B cell (primary cell): ENCODE data around the gene ACP7. TPM values are rescaled to one million over a fixed set of nuclear protein-coding genes. Genes with fewer than 3 reads are reported as not detected.

Source experiments
- ATAC-seq: fragments of 200-7000 bp; cut with Tn5 transposase; one replicate; pipeline ENCODE4 v1.10.0; 2021; ENCODE audit warnings: low read depth, mild to moderate bottlenecking, moderate number of reproducible peaks, moderate library complexity
- CTCF ChIA-PET: fragments of 350-600 bp; sonication (Branson Sonifier 250); formaldehyde crosslinking; loops from one replicate; lab custom pipeline; 2021; ENCODE audit warnings: antibody characterized with exemption, inconsistent platforms; lab: Charles Lee
- POLR2A ChIA-PET: fragments of 350-600 bp; sonication (Branson Sonifier 250); formaldehyde crosslinking; loops from one replicate; lab custom pipeline; 2021; ENCODE audit warnings: antibody characterized with exemption; lab: Charles Lee
- DNase-seq: peaks from one replicate; pipeline ENCODE4 v3.0.0; 2013
- H2AFZ ChIP-seq: 2 replicates; pipeline ENCODE4 v1.6.1; 2012; ENCODE audit warnings: mild to moderate bottlenecking, low read depth, low read length; ENCODE audit not compliant: insufficient read depth, poor library complexity, severe bottlenecking
- H3K27ac ChIP-seq, 2 donors: 1 replicate in 1 of 2; 2 replicates in 1 of 2; pipeline ENCODE4 v1.5.1; 2012 to 2013; ENCODE audit warnings: low read length in 2 of 2, mild to moderate bottlenecking in 2 of 2, moderate library complexity in 1 of 2
- H3K27me3 ChIP-seq, 4 experiments: fragments of 200-600 bp in 1 of 4; sonication (generic) in 1 of 4; replicated peaks in 1 of 4; 1 replicate in 2 of 4; 2 replicates in 2 of 4; pipeline versions ENCODE4 v1.6.1 to v1.7.0; 2013 to 2016; ENCODE audit warnings: low read length in 3 of 4, mild to moderate bottlenecking in 2 of 4, mixed read lengths in 1 of 4, moderate library complexity in 1 of 4; ENCODE audit not compliant: insufficient read depth in 4 of 4, control insufficient read depth in 3 of 4; ENCODE audit errors: control extremely low read depth in 1 of 4
- H3K36me3 ChIP-seq, 2 experiments: replicated peaks in 1 of 2; 1 replicate in 1 of 2; 2 replicates in 1 of 2; pipeline versions ENCODE4 v1.6.1 to v1.7.1; 2013; ENCODE audit warnings: low read length in 1 of 2; ENCODE audit not compliant: insufficient read depth in 2 of 2, control insufficient read depth in 1 of 2; ENCODE audit errors: control extremely low read depth in 1 of 2, extremely low read depth in 1 of 2
- H3K4me1 ChIP-seq, 2 donors: fragments of 200-600 bp in 1 of 2; sonication (generic) in 1 of 2; 1 replicate in 1 of 2; 2 replicates in 1 of 2; pipeline versions ENCODE4 v1.5.1 to v1.6.1; 2013 to 2017; ENCODE audit warnings: low read length in 2 of 2; ENCODE audit not compliant: control insufficient read depth in 2 of 2, insufficient read depth in 2 of 2
- H3K4me2 ChIP-seq: replicated peaks from 2 replicates; pipeline ENCODE3; 2012; ENCODE audit warnings: mild to moderate bottlenecking, low read depth, low read length; ENCODE audit not compliant: poor library complexity, severe bottlenecking
- H3K4me3 ChIP-seq, 5 experiments: fragments of 200-600 bp in 1 of 5; sonication (generic) in 1 of 5; 1 replicate in 3 of 5; 2 replicates in 2 of 5; pipeline versions ENCODE4 v1.5.1 to v1.7.0; 2011 to 2016; ENCODE audit warnings: low read length in 4 of 5, mild to moderate bottlenecking in 4 of 5, low read depth in 2 of 5, control low read depth in 1 of 5, moderate library complexity in 1 of 5; ENCODE audit not compliant: insufficient read depth in 1 of 5; ENCODE audit errors: control extremely low read depth in 1 of 5, extremely low read depth in 1 of 5
- H3K79me2 ChIP-seq: fragments of 200-600 bp; sonication (generic); one replicate; pipeline ENCODE4 v1.6.0; 2016; ENCODE audit warnings: low read length; ENCODE audit not compliant: control insufficient read depth, insufficient read depth
- H3K9ac ChIP-seq: fragments of 200-600 bp; sonication (generic); 2 replicates; pipeline ENCODE4 v1.6.1; 2017; ENCODE audit warnings: mild to moderate bottlenecking, low read length, moderate library complexity
- H3K9me3 ChIP-seq, 3 donors: one replicate each; pipeline versions ENCODE4 v1.6.1 to v1.7.1; 2013; ENCODE audit warnings: low read length in 2 of 3; ENCODE audit not compliant: control insufficient read depth in 2 of 3, insufficient read depth in 1 of 3; ENCODE audit errors: control extremely low read depth in 1 of 3
- H4K20me1 ChIP-seq: 2 replicates; pipeline ENCODE4 v1.6.0; 2012; ENCODE audit warnings: mild to moderate bottlenecking, low read length; ENCODE audit not compliant: insufficient read depth, control insufficient read depth, poor library complexity, severe bottlenecking
- H3K27ac Mint-ChIP-seq: one replicate; pipeline ENCODE4 v1.8.0; 2021; ENCODE audit warnings: mixed read lengths
- H3K27me3 Mint-ChIP-seq: one replicate; pipeline ENCODE4 v1.8.0; 2021; ENCODE audit warnings: mixed read lengths
- H3K4me1 Mint-ChIP-seq: one replicate; pipeline ENCODE4 v1.8.0; 2021; ENCODE audit warnings: mixed read lengths
- H3K4me3 Mint-ChIP-seq: one replicate; pipeline ENCODE4 v1.8.0; 2021; ENCODE audit warnings: mixed read lengths
- H3K9me3 Mint-ChIP-seq: one replicate; pipeline ENCODE4 v1.8.0; 2022; ENCODE audit warnings: mixed read lengths; ENCODE audit not compliant: insufficient read depth
- CTCF ChIP-seq: fragments of 200-600 bp; IDR thresholded peaks from one replicate; pipeline ENCODE4 v1.8.0; 2022; ENCODE audit warnings: antibody characterized with exemption, mild to moderate bottlenecking
- EZH2 ChIP-seq: IDR thresholded peaks from 2 replicates; pipeline ENCODE4 v1.6.1; 2012; ENCODE audit warnings: borderline replicate concordance, low read depth, mild to moderate bottlenecking, moderate library complexity, low read length; ENCODE audit not compliant: insufficient read depth, poor library complexity, severe bottlenecking
- WGBS: methylation state at CpG from one replicate; pipeline ENCODE4 v1.1.5; 2013; ENCODE audit warnings: missing lambda C conversion rate; ENCODE audit not compliant: insufficient coverage; 5-methylcytosine and 5-hydroxymethylcytosine counted together
- intact Hi-C: fragments of 100-400 bp; cut with micrococcal nuclease; formaldehyde crosslinking; loops from one replicate; pipeline ENCODE4 v1.10.0; 2022
- polyA plus RNA-seq: library from polyadenylated mRNA; depleted of rRNA; stranded (reverse); fragments of >200 nt; gene quantifications from 2 replicates; pipeline ENCODE4 v1.2.3, GENCODE V29; 2012
- total RNA-seq, 2 donors: library from RNA; stranded (reverse); fragments of 120-200 nt in 1 of 2; gene quantifications; 1 replicate in 1 of 2; 2 replicates in 1 of 2; pipeline versions ENCODE4 v1.2.3 to v1.2.4, GENCODE V29; 2013 to 2022

The ACP7 gene
- total and polyA plus RNA-seq, 2 donors (not counting 1 experiment from before 2014, with no cell fraction given) = not detected

- peaks cover 0 to 6% (median 0%) of the 10 kb centered on the region in 3 donors for H3K9me3 ChIP-seq
- H3K27me3 ChIP-seq = peaks cover 0 to 7% (median 0%) of the 10 kb centered on the region in 4 experiments
- TF ChIP-seq EZH2 = no peak
- TF ChIP-seq CTCF = no peak
- H3K36me3 ChIP-seq = no peaks in the 10 kb centered on the region
- intact Hi-C loops = no loop called here
- H3K4me1 ChIP-seq = no peaks in the 10 kb centered on the region
- H3K9ac ChIP-seq = no peak overlapping the region
- H2AFZ ChIP-seq = no peak overlapping the region
- no peak for DNase-seq
- Mint-ChIP-seq H3K4me1 (no peaks in the 10 kb centered on the region), H3K27ac (no peak overlapping the region), H3K27me3 (no peaks in the 10 kb centered on the region), H3K4me3 (no peak overlapping the region), H3K9me3 (no peaks in the 10 kb centered on the region)
- H3K79me2 ChIP-seq = no peaks in the 10 kb centered on the region
- no peak overlapping the region for H3K4me2 ChIP-seq
- WGBS = 74% methylated on average over 3 of the region's 3 CpGs
- no peaks in the 10 kb centered on the region for H4K20me1 ChIP-seq
- H3K4me3 ChIP-seq = no peak overlapping the region
- ChIA-PET CTCF (no interaction called here), POLR2A (no interaction called here)
- no peak for ATAC-seq
- H3K27ac ChIP-seq = no peak overlapping the region
Observed at GRCh38 chr19:39057615-39058014, 26.6 kb upstream of the ACP7 start.

DNA sequence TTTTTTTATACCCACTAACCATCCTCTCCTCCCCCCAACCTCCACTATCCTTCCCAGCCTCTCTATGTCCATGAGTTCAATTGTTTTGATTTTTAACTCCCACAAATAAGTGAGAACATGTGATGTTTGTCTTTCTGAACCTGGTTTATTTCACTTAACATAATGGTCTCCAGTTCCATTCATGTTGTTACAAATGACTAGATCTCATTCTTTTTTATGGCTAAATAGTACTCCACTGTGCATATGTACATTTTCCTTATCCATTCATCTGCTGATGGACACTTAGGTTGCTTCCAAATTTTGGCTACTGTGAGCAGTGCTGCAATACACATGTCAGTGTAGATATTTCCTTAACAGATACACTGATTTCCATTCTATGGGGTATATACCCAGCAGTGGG lies 24.9 kb upstream of the ACP7 start:
- intact Hi-C loops = no loop called here

More for the DNA sequence above, 24.9 kb upstream of the ACP7 start:
- H3K4me1 Mint-ChIP-seq = no peaks in the 10 kb centered on the region
- H3K27me3 Mint-ChIP-seq = no peaks in the 10 kb centered on the region
- H3K4me1 ChIP-seq = no peaks in the 10 kb centered on the region
- no peaks in the 10 kb centered on the region for H3K36me3 ChIP-seq
- POLR2A ChIA-PET = no interaction called here
- no peaks in the 10 kb centered on the region for H3K9me3 Mint-ChIP-seq
- H3K4me3 ChIP-seq = no peak overlapping the region
- H3K79me2 ChIP-seq = no peaks in the 10 kb centered on the region
- peaks cover 0 to 6% (median 0%) of the 10 kb centered on the region in 3 donors for H3K9me3 ChIP-seq
- H3K27ac Mint-ChIP-seq = no peak overlapping the region
- TF ChIP-seq EZH2 = no peak
- TF ChIP-seq CTCF = no peak
- peaks cover 0 to 7% (median 0%) of the 10 kb centered on the region in 4 experiments for H3K27me3 ChIP-seq
- CTCF ChIA-PET = no interaction called here
- H3K9ac ChIP-seq = no peak overlapping the region
- H3K4me2 ChIP-seq = no peak overlapping the region
- no peak for ATAC-seq
- H4K20me1 ChIP-seq = no peaks in the 10 kb centered on the region
- DNase-seq = no peak
- H2AFZ ChIP-seq = no peak overlapping the region
- no peak overlapping the region for H3K4me3 Mint-ChIP-seq
- H3K27ac ChIP-seq = no peak overlapping the region
